Measurements from ENCODE around the gene MT2A.
"Not testable (repeated sequence)": the region's sequence is repeated elsewhere in the genome, so short reads cannot be mapped to it uniquely, and the experiment has no call there.

MT2A gene

GRCh38 chr16:56608043-56608875 lies at the start of gene MT2A:
MT2A (plus strand) TSS chr16:56608584; CDS start chr16:56608656, 72 bp downstream.
- peak; percentile 96 for DNase-seq (ENCODE audit: low spot score)

GRCh38 chr16:56559109-56559508 lies 49.3 kb upstream of the MT2A start:
- DNase-seq (ENCODE audit: low spot score) (no peak), FAIRE-seq (no peak)

More at GRCh38 chr16:56608043-56608875, at the start of gene MT2A:
- no peak for FAIRE-seq

- DNase-seq (ENCODE audit: low spot score), result no peak
- no peak for FAIRE-seq
These were observed 47.9 kb upstream of the MT2A start for GRCh38 chr16:56560447-56560846.

- DNase-seq (ENCODE audit: low spot score), result no peak
- no peak for FAIRE-seq
These were observed 47.3 kb upstream of the MT2A start for GRCh38 chr16:56561126-56561525.

GRCh38 chr16:56564793-56565477 lies 43.4 kb upstream of the MT2A start, which contains the start of gene MT4:
MT4 (plus strand) TSS chr16:56565073; CDS start chr16:56565129, 56 bp downstream.
- FAIRE-seq (no peak), DNase-seq (ENCODE audit: low spot score) (no peak)

- DNase-seq (ENCODE audit: low spot score) (no peak), FAIRE-seq (no peak)
These were observed 38.4 kb upstream of the MT2A start for GRCh38 chr16:56569971-56570370.

GRCh38 chr16:56571525-56571924 lies 36.9 kb upstream of the MT2A start:
- no peak for FAIRE-seq

GRCh38 chr16:56574625-56575024 lies 33.8 kb upstream of the MT2A start:
- no peak for FAIRE-seq

More at GRCh38 chr16:56571525-56571924, 36.9 kb upstream of the MT2A start:
- no peak for DNase-seq (ENCODE audit: low spot score)

GRCh38 chr16:56576585-56577299 lies 31.6 kb upstream of the MT2A start:
- DNase-seq (ENCODE audit: low spot score) (peak; percentile 80), FAIRE-seq (no peak)

More at GRCh38 chr16:56574625-56575024, 33.8 kb upstream of the MT2A start:
- no peak for DNase-seq (ENCODE audit: low spot score)

- DNase-seq (ENCODE audit: low spot score) (no peak), FAIRE-seq (no peak)
These were observed 31.1 kb upstream of the MT2A start for GRCh38 chr16:56577300-56577625.

GRCh38 chr16:56580391-56581048 lies 27.9 kb upstream of the MT2A start:
- DNase-seq (ENCODE audit: low spot score) (no peak), FAIRE-seq (no peak)

GRCh38 chr16:56582911-56583310 lies 25.5 kb upstream of the MT2A start:
- not testable (repeated sequence) for DNase-seq (ENCODE audit: low spot score); FAIRE-seq

GRCh38 chr16:56583351-56584168 lies 24.8 kb upstream of the MT2A start:
- DNase-seq (ENCODE audit: low spot score), result no peak
- FAIRE-seq, result no peak

GRCh38 chr16:56584276-56584675 lies 24.1 kb upstream of the MT2A start:
- FAIRE-seq, result no peak
- no peak for DNase-seq (ENCODE audit: low spot score)

GRCh38 chr16:56588781-56589140 lies 19.6 kb upstream of the MT2A start:
- DNase-seq (ENCODE audit: low spot score), result no peak
- no peak for FAIRE-seq

GRCh38 chr16:56589141-56590039 lies 19.0 kb upstream of the MT2A start, which contains the start of gene MT3:
MT3 (plus strand) TSS chr16:56589528; CDS start chr16:56589591, 63 bp downstream.
- FAIRE-seq (no peak), DNase-seq (ENCODE audit: low spot score) (no peak)

- DNase-seq (ENCODE audit: low spot score), result no peak
- FAIRE-seq, result no peak
These were observed 16.9 kb upstream of the MT2A start for GRCh38 chr16:56591377-56592060.

GRCh38 chr16:56593573-56594291 lies 14.7 kb upstream of the MT2A start:
- no peak for DNase-seq (ENCODE audit: low spot score)
- FAIRE-seq, result no peak
